ENCODE data around the gene LIG1.
A peak's percentile ranks its signal among the peaks of the same experiment; 100 is the strongest.

The LIG1 gene

DNA sequence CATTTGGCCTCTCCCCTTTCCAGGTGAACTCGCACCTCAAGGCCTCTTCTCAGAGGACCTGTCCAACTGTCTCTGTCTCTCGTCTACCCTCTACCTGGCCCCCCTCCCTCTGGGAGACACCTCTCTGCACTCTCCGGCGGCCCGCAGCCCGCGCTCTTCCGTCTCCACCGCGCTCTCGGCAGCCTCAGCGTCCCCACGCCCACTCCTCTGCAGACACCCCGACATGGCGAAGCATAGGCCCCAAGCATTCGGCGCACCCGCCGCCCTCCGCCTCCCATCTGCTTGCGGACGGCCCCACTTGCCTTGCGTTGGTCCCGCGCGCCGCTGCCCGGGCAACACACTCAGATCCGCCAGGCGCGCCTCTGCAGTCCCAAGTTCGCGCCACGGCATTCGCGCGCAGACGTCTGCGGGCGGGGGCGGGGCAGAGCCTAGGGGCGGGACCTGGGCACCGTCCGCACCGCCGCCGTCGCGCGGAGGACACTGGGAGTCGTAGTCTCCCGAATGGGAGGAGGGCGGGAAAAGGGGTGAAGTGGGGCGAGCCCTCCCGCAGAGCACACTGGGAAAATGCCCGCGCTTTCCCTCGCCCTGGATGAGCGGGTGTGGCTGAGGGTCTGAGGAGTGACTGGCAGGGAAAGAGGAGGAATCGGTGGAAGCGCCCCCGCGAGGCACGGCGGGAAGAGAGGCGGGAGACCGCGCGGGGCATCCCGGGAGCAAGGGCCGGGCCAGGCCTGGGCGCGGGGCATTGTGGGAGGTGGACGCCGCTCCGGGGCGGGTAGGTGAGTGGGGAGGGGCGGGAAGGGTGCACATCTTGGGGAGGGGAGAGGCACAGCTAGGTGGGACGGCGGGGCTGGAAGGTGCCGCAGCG lies at the start of gene LIG1, which contains the start of gene ZSWIM9:
Gene LIG1 (minus strand): TSS at position 406 of the 865 bp plus-strand sequence. CDS start 4,778 bp downstream, outside the sequence.
Gene ZSWIM9 (plus strand): TSS at position 742 of the 865 bp plus-strand sequence. CDS start 1,123 bp downstream, outside the sequence.
- TF ChIP-seq SUZ12 (IDR thresholded peaks at IDR 0.05) (peak; percentile 86), FOXA1 (IDR thresholded peaks at IDR 0.05) (no peak), FOXM1 (IDR thresholded peaks at IDR 0.05; ENCODE audit: borderline replicate concordance) (no peak), L3MBTL2 (conservative IDR thresholded peaks at IDR 0.05) (peak; percentile 89)
- TF ChIP-seq, protein P1, sequence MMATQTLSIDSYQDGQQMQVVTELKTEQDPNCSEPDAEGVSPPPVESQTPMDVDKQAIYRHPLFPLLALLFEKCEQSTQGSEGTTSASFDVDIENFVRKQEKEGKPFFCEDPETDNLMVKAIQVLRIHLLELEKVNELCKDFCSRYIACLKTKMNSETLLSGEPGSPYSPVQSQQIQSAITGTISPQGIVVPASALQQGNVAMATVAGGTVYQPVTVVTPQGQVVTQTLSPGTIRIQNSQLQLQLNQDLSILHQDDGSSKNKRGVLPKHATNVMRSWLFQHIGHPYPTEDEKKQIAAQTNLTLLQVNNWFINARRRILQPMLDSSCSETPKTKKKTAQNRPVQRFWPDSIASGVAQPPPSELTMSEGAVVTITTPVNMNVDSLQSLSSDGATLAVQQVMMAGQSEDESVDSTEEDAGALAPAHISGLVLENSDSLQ (IDR thresholded peaks at IDR 0.05) = peak; percentile 92
- ChIA-PET POLR2A (interaction anchor here (1.0 to 2.5 kb wide), 4 partner anchors 10 to 59 kb away, joined by 4 to 9 read pairs (median 5); partner anchors contain the start of gene PLA2G4C), CTCF (no interaction called here)
- peak; percentile 92 for DNase-seq (ENCODE audit: extremely low spot score)

DNA sequence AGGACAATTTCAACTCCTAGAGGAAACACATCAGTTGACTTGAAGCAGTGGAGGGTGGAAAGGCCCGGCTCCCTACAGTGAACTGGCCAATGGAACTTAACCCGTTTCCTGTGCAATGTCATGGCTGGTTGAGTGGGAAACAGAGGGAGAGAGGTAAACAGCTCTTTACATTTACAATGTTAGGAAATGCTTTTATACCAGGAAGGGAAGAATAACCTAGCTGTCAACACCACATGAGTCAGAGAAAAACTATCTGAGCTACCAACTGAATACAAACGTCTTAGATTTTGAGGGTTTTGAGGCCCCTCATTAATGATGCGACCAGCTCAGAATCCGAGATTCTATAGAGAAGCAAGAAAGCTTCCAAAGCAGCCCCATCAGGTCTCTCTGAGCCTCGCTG lies 48.9 kb upstream of the LIG1 start:
- CTCF ChIA-PET = no interaction called here
- no peak for TF ChIP-seq ELF4 (IDR thresholded peaks at IDR 0.05)
- no peak for TF ChIP-seq L3MBTL2 (conservative IDR thresholded peaks at IDR 0.05)
- no peak for TF ChIP-seq BHLHE40 (IDR thresholded peaks at IDR 0.05; ENCODE audit: borderline replicate concordance)
- TF ChIP-seq, protein P1 (IDR thresholded peaks at IDR 0.05) = no peak
- no peak for TF ChIP-seq CTBP1 (IDR thresholded peaks at IDR 0.05; ENCODE audit: borderline replicate concordance)
- TF ChIP-seq HDGF (IDR thresholded peaks at IDR 0.05; ENCODE audit: borderline replicate concordance) = no peak
- TF ChIP-seq LEF1 (IDR thresholded peaks at IDR 0.05; ENCODE audit: borderline replicate concordance) = no peak
- TF ChIP-seq FOXM1 (IDR thresholded peaks at IDR 0.05; ENCODE audit: borderline replicate concordance) = no peak
- TF ChIP-seq ZNF384 (IDR thresholded peaks at IDR 0.05) = no peak
- TF ChIP-seq FOXA1 (IDR thresholded peaks at IDR 0.05) = no peak
- no peak for TF ChIP-seq TARDBP (IDR thresholded peaks at IDR 0.05)
- TF ChIP-seq NFRKB (IDR thresholded peaks at IDR 0.05) = no peak
- DNase-seq (ENCODE audit: extremely low spot score) = no peak
- POLR2A ChIA-PET = interaction anchor here (2.2 kb wide), 1 partner anchor 15 kb away, joined by 10 read pairs; no protein-coding TSS in a partner anchor

DNA sequence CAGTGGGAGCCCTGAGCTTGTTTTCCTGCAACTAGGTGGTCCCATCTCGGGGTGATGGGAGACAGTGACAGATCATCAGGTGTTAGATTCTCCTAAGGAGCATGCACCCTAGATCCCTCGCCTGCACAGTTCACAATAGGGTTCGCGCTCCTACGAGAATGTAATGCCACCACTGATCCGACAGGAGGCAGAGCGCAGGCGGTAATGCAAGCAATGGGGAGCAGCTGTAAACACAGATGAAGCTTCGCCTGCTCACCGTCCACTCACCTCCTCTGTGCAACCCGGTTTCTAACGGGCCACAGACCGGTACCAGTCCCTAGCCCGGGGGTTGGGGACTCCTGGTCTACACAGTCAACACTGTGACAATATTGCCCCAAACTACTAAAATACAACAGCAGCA lies 46.8 kb upstream of the LIG1 start:
- no peak for DNase-seq (ENCODE audit: extremely low spot score)
- CTCF ChIA-PET = no interaction called here
- POLR2A ChIA-PET = interaction anchor here (1.2 kb wide), 1 partner anchor 39 kb away, joined by 4 read pairs; the partner anchor contains the start of gene CARD8
- TF ChIP-seq, protein P1 (IDR thresholded peaks at IDR 0.05) = no peak
- TF ChIP-seq SUZ12 (IDR thresholded peaks at IDR 0.05) = no peak
- no peak for TF ChIP-seq L3MBTL2 (conservative IDR thresholded peaks at IDR 0.05)
- TF ChIP-seq FOXK2 (IDR thresholded peaks at IDR 0.05) = no peak
- no peak for TF ChIP-seq ARNT (IDR thresholded peaks at IDR 0.05)
- no peak for TF ChIP-seq FOXA1 (IDR thresholded peaks at IDR 0.05)
- no peak for TF ChIP-seq HDGF (IDR thresholded peaks at IDR 0.05; ENCODE audit: borderline replicate concordance)
- TF ChIP-seq CTBP1 (IDR thresholded peaks at IDR 0.05; ENCODE audit: borderline replicate concordance) = no peak
- no peak for TF ChIP-seq ZNF384 (IDR thresholded peaks at IDR 0.05)
- TF ChIP-seq TARDBP (IDR thresholded peaks at IDR 0.05) = no peak
- TF ChIP-seq FOXM1 (IDR thresholded peaks at IDR 0.05; ENCODE audit: borderline replicate concordance) = no peak
- TF ChIP-seq NFRKB (IDR thresholded peaks at IDR 0.05) = no peak

DNA sequence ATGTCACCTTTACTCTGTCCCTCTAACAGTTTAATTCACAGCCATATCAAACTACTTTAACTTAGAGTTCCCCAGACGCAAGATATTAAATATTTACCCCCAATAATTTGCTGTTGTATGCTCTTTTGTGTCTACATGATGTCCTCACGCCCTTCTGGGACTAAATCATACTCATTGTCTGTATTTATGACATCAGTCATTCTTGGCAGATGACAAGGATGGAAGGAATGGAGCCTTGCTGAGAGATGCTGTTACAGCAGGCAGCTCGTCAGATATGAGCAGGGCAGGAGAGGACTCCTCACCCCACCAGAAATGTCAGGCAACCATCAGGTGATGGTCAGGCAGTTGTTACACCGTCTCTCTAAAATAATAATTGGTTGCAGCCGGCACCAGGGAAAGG lies 43.8 kb upstream of the LIG1 start:
- TF ChIP-seq L3MBTL2 (conservative IDR thresholded peaks at IDR 0.05) (no peak), ARNT (IDR thresholded peaks at IDR 0.05) (no peak), NFRKB (IDR thresholded peaks at IDR 0.05) (no peak), BHLHE40 (IDR thresholded peaks at IDR 0.05; ENCODE audit: borderline replicate concordance) (no peak), LEF1 (IDR thresholded peaks at IDR 0.05; ENCODE audit: borderline replicate concordance) (no peak), FOXM1 (IDR thresholded peaks at IDR 0.05; ENCODE audit: borderline replicate concordance) (no peak), FOXA1 (IDR thresholded peaks at IDR 0.05) (no peak), HDGF (IDR thresholded peaks at IDR 0.05; ENCODE audit: borderline replicate concordance) (no peak), FOXK2 (IDR thresholded peaks at IDR 0.05) (no peak), SUZ12 (IDR thresholded peaks at IDR 0.05) (no peak), CTBP1 (IDR thresholded peaks at IDR 0.05; ENCODE audit: borderline replicate concordance) (no peak), ELF4 (IDR thresholded peaks at IDR 0.05) (no peak), TARDBP (IDR thresholded peaks at IDR 0.05) (no peak), SP1 (IDR thresholded peaks at IDR 0.05) (no peak), ZNF384 (IDR thresholded peaks at IDR 0.05) (no peak)
- TF ChIP-seq, protein P1 (IDR thresholded peaks at IDR 0.05) = no peak
- POLR2A ChIA-PET = no interaction called here
- DNase-seq (ENCODE audit: extremely low spot score) = no peak
- CTCF ChIA-PET = no interaction called here

DNA sequence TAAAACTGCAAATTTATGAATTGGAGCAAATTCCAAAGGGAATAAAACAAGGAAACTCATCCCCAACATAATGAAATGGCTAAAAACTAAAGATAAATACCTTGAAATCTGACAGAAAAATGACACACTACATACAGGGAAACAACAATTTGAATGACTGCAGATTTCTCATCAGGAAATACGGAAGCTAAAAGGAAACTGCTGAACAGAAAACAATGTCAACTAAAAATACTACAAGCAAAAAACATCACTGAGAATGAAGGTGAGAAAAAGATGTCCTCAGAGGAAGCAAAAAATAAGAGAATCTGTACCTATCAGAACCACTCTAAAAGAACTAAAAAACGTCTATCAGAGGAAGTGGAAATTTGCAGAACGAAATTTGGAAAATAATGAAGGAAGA lies 39.9 kb upstream of the LIG1 start:
- DNase-seq (ENCODE audit: extremely low spot score) = no peak
- ChIA-PET CTCF (no interaction called here), POLR2A (no interaction called here)
- no peak for TF ChIP-seq SUZ12 (IDR thresholded peaks at IDR 0.05)

All from HEK293T (cell line).